GM12892 (cell line): ENCODE results near the gene CDCP2.

Source experiments
- POLR2A ChIP-seq: IDR thresholded peaks from 2 replicates; pipeline ENCODE4 v1.6.1; 2011; ENCODE audit warnings: low read depth, low read length, control low read depth
- POLR2AphosphoS5 ChIP-seq: IDR thresholded peaks from 2 replicates; pipeline ENCODE4 v1.6.1; 2011; ENCODE audit warnings: low read depth, low read length, control low read depth
- TAF1 ChIP-seq: IDR thresholded peaks from 2 replicates; pipeline ENCODE4 v1.6.1; 2011; ENCODE audit warnings: low read depth, mild to moderate bottlenecking, control low read depth, low read length, borderline replicate concordance

DNA sequence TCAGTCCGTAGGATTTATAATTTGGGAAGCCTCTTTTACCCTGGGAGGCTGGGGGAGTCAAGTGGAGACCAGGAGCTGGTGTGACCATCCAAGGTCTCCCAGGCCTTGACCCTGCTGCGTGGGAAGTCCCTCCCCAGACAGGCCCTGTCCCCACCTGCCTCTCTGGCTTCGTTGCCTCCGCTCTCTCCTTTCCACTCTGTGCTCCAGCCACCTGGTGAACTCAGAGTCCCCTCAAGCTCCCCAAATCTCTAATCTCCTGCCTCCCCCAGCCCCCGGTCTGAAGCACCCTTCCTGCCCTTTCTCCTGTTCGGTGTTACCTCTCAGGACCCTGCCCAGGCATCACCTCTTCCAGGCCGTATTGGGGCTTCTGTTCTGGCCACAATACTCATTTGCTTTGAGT lies 27.9 kb downstream of the CDCP2 start:
- TF ChIP-seq POLR2AphosphoS5 (no peak), POLR2A (no peak), TAF1 (no peak)
